Ovary (tissue), 3 donors: ENCODE results near the gene CUL9.

ENCODE experiments used
- EP300 ChIP-seq: sonication (generic); formaldehyde crosslinking; IDR thresholded peaks from one replicate; pipeline ENCODE4 v1.6.1; 2017; ENCODE audit warnings: antibody characterized with exemption
- POLR2A ChIP-seq: fragments of 450-650 bp; IDR thresholded peaks from one replicate; pipeline ENCODE4 v1.6.1; 2017; ENCODE audit warnings: antibody characterized with exemption, mild to moderate bottlenecking, moderate library complexity
- TF ChIP-seq, protein P1 (sequence below), 3 donors: fragments of 450-650 bp in 2 of 3; fragments of 200-600 bp in 1 of 3; IDR thresholded peaks; one replicate each; pipeline versions ENCODE4 v1.5.1 to v1.8.0; 2016 to 2022; ENCODE audit warnings: antibody characterized with exemption in 3 of 3, mild to moderate bottlenecking in 1 of 3
- donor health status: DM: no; HTN: no; CAD: no.

DNA sequence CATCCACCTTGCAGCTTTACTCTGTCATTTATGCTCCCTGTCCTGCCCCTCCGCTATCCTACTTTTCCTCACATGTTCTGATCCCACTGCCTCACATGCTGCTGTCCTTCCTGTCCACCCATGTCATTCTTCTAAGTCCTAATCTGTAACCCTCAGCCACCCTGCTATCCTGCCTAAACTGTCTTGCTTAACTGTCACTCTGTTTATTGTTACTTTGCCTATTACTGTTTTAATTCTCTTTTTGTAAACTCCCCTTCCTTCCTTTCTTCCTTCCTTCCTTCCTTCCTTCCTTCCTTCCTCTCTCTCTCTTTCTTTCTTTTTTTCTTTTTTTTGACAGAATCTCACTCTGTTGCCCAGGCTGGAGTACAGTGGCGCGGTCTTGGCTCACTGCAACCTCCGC, 1.4 kb downstream of the CUL9 start:
- TF ChIP-seq, protein P1, sequence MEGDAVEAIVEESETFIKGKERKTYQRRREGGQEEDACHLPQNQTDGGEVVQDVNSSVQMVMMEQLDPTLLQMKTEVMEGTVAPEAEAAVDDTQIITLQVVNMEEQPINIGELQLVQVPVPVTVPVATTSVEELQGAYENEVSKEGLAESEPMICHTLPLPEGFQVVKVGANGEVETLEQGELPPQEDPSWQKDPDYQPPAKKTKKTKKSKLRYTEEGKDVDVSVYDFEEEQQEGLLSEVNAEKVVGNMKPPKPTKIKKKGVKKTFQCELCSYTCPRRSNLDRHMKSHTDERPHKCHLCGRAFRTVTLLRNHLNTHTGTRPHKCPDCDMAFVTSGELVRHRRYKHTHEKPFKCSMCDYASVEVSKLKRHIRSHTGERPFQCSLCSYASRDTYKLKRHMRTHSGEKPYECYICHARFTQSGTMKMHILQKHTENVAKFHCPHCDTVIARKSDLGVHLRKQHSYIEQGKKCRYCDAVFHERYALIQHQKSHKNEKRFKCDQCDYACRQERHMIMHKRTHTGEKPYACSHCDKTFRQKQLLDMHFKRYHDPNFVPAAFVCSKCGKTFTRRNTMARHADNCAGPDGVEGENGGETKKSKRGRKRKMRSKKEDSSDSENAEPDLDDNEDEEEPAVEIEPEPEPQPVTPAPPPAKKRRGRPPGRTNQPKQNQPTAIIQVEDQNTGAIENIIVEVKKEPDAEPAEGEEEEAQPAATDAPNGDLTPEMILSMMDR (IDR thresholded peaks at IDR 0.05), result no peak
- no peak for TF ChIP-seq POLR2A
- TF ChIP-seq EP300, result no peak
